ENCODE data around the gene CASK.

CASK gene

GRCh38 chrX:41802958-41803357 lies 120.4 kb downstream of the CASK start:
- Histone ChIP-seq H3K4me3 (ENCODE audit: low read length in 2 of 2) (no peak overlapping the region), H3K36me3 (ENCODE audit: control insufficient read depth in 2 of 2, insufficient read depth in 2 of 2, low read length in 2 of 2) (no peaks in the 10 kb centered on the region), H3K9ac (ENCODE audit: low read depth in 1 of 2, low read length in 2 of 2) (no peak overlapping the region), H3K4me1 (ENCODE audit: control insufficient read depth in 2 of 2, insufficient read depth in 2 of 2, low read length in 2 of 2) (no peaks in the 10 kb centered on the region), H3K9me3 (ENCODE audit: control insufficient read depth in 2 of 2, low read length in 2 of 2) (peaks cover 0 to 2% of the 10 kb centered on the region in 2 donors), H3K27ac (ENCODE audit: low read depth in 2 of 2, low read length in 2 of 2) (no peak overlapping the region), H3K27me3 (ENCODE audit: control insufficient read depth in 2 of 2, insufficient read depth in 2 of 2, low read length in 2 of 2) (no peaks in the 10 kb centered on the region)

GRCh38 chrX:41799661-41800060 lies 123.7 kb downstream of the CASK start:
- Histone ChIP-seq H3K4me3 (ENCODE audit: low read length in 2 of 2) (no peak overlapping the region), H3K27me3 (ENCODE audit: control insufficient read depth in 2 of 2, insufficient read depth in 2 of 2, low read length in 2 of 2) (no peaks in the 10 kb centered on the region), H3K9ac (ENCODE audit: low read depth in 1 of 2, low read length in 2 of 2) (no peak overlapping the region), H3K36me3 (ENCODE audit: control insufficient read depth in 2 of 2, insufficient read depth in 2 of 2, low read length in 2 of 2) (no peaks in the 10 kb centered on the region), H3K27ac (ENCODE audit: low read depth in 2 of 2, low read length in 2 of 2) (no peak overlapping the region), H3K9me3 (ENCODE audit: control insufficient read depth in 2 of 2, low read length in 2 of 2) (peaks cover 0 to 2% of the 10 kb centered on the region in 2 donors), H3K4me1 (ENCODE audit: control insufficient read depth in 2 of 2, insufficient read depth in 2 of 2, low read length in 2 of 2) (peaks cover 2% of the 10 kb centered on the region in 2 donors)

- no peak overlapping the region for H3K27ac ChIP-seq (ENCODE audit: low read depth in 2 of 2, low read length in 2 of 2)
- peaks cover 2% of the 10 kb centered on the region in 2 donors for H3K4me1 ChIP-seq (ENCODE audit: control insufficient read depth in 2 of 2, insufficient read depth in 2 of 2, low read length in 2 of 2)
- no peaks in the 10 kb centered on the region for H3K36me3 ChIP-seq (ENCODE audit: control insufficient read depth in 2 of 2, insufficient read depth in 2 of 2, low read length in 2 of 2)
- no peak overlapping the region for H3K4me3 ChIP-seq (ENCODE audit: low read length in 2 of 2)
- H3K9ac ChIP-seq (ENCODE audit: low read depth in 1 of 2, low read length in 2 of 2): no peak overlapping the region
- H3K27me3 ChIP-seq (ENCODE audit: control insufficient read depth in 2 of 2, insufficient read depth in 2 of 2, low read length in 2 of 2): no peaks in the 10 kb centered on the region
- peaks cover 0 to 2% of the 10 kb centered on the region in 2 donors for H3K9me3 ChIP-seq (ENCODE audit: control insufficient read depth in 2 of 2, low read length in 2 of 2)
These were observed 126.8 kb downstream of the CASK start for GRCh38 chrX:41796577-41796976.

DNA sequence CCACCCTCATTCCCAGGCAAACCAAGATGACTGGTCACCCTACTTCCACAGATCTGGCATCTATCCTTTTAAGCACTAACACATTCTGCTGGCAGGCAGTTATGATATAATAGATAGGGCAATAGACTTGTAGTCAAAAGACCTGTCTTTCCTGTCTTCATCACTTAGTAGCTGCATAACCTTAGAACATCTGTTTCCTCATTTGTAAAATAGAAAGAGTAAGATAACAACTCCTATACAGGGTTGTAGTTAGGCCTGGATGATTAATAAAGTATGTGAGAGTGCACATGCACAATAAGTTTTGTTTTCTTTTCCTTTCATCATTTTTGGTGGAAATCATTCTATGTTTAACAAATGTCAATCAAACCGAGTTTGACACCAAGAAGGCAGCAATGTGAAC lies 127.3 kb downstream of the CASK start:
- Histone ChIP-seq H3K27me3 (ENCODE audit: control insufficient read depth in 2 of 2, insufficient read depth in 2 of 2, low read length in 2 of 2) (no peaks in the 10 kb centered on the region), H3K36me3 (ENCODE audit: control insufficient read depth in 2 of 2, insufficient read depth in 2 of 2, low read length in 2 of 2) (no peaks in the 10 kb centered on the region), H3K9me3 (ENCODE audit: control insufficient read depth in 2 of 2, low read length in 2 of 2) (no peaks in the 10 kb centered on the region), H3K27ac (ENCODE audit: low read depth in 2 of 2, low read length in 2 of 2) (no peak overlapping the region), H3K4me1 (ENCODE audit: control insufficient read depth in 2 of 2, insufficient read depth in 2 of 2, low read length in 2 of 2) (peaks cover 2% of the 10 kb centered on the region in 2 donors), H3K4me3 (ENCODE audit: low read length in 2 of 2) (no peak overlapping the region), H3K9ac (ENCODE audit: low read depth in 1 of 2, low read length in 2 of 2) (no peak overlapping the region)

DNA sequence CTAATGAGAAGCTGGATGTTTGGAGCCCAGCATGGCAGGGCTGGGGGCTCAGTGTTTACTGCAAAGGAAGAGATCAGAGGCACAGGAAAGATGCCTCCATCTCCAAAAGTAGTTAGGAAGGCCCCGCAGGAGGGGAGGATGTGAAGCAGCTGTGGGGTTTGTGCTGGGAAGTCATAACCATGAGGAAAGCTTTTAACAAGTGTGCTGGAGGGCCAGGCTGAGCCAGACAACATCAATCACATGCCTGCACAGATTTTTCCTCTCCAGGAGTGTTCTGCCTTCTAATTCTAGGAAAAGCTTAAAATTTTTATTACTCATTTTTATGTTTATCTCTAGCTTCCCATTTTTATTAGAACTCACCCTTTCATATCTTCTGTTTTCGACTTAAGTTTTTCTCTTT lies 134.0 kb downstream of the CASK start:
- no peak overlapping the region for H3K27ac ChIP-seq (ENCODE audit: low read depth in 2 of 2, low read length in 2 of 2)
- H3K27me3 ChIP-seq (ENCODE audit: control insufficient read depth in 2 of 2, insufficient read depth in 2 of 2, low read length in 2 of 2): no peaks in the 10 kb centered on the region
- no peak overlapping the region for H3K9ac ChIP-seq (ENCODE audit: low read depth in 1 of 2, low read length in 2 of 2)
- no peak overlapping the region for H3K4me3 ChIP-seq (ENCODE audit: low read length in 2 of 2)
- no peaks in the 10 kb centered on the region for H3K36me3 ChIP-seq (ENCODE audit: control insufficient read depth in 2 of 2, insufficient read depth in 2 of 2, low read length in 2 of 2)
- H3K4me1 ChIP-seq (ENCODE audit: control insufficient read depth in 2 of 2, insufficient read depth in 2 of 2, low read length in 2 of 2): no peaks in the 10 kb centered on the region
- no peaks in the 10 kb centered on the region for H3K9me3 ChIP-seq (ENCODE audit: control insufficient read depth in 2 of 2, low read length in 2 of 2)

GRCh38 chrX:41785685-41786084 lies 137.7 kb downstream of the CASK start:
- Histone ChIP-seq H3K9ac (ENCODE audit: low read depth in 1 of 2, low read length in 2 of 2) (no peak overlapping the region), H3K27ac (ENCODE audit: low read depth in 2 of 2, low read length in 2 of 2) (no peak overlapping the region)

GRCh38 chrX:41781500-41781899 lies 141.9 kb downstream of the CASK start:
- no peak overlapping the region for H3K9ac ChIP-seq (ENCODE audit: low read depth in 1 of 2, low read length in 2 of 2)
- H3K4me1 ChIP-seq (ENCODE audit: control insufficient read depth in 2 of 2, insufficient read depth in 2 of 2, low read length in 2 of 2): no peaks in the 10 kb centered on the region
- no peak overlapping the region for H3K4me3 ChIP-seq (ENCODE audit: low read length in 2 of 2)
- no peak overlapping the region for H3K27ac ChIP-seq (ENCODE audit: low read depth in 2 of 2, low read length in 2 of 2)
- H3K9me3 ChIP-seq (ENCODE audit: control insufficient read depth in 2 of 2, low read length in 2 of 2): no peaks in the 10 kb centered on the region
- H3K27me3 ChIP-seq (ENCODE audit: control insufficient read depth in 2 of 2, insufficient read depth in 2 of 2, low read length in 2 of 2): peaks cover 0 to 3% of the 10 kb centered on the region in 2 donors
- no peaks in the 10 kb centered on the region for H3K36me3 ChIP-seq (ENCODE audit: control insufficient read depth in 2 of 2, insufficient read depth in 2 of 2, low read length in 2 of 2)

More at GRCh38 chrX:41785685-41786084, 137.7 kb downstream of the CASK start:
- Histone ChIP-seq H3K9me3 (ENCODE audit: control insufficient read depth in 2 of 2, low read length in 2 of 2) (no peaks in the 10 kb centered on the region), H3K4me3 (ENCODE audit: low read length in 2 of 2) (no peak overlapping the region), H3K4me1 (ENCODE audit: control insufficient read depth in 2 of 2, insufficient read depth in 2 of 2, low read length in 2 of 2) (no peaks in the 10 kb centered on the region), H3K27me3 (ENCODE audit: control insufficient read depth in 2 of 2, insufficient read depth in 2 of 2, low read length in 2 of 2) (no peaks in the 10 kb centered on the region), H3K36me3 (ENCODE audit: control insufficient read depth in 2 of 2, insufficient read depth in 2 of 2, low read length in 2 of 2) (no peaks in the 10 kb centered on the region)

DNA sequence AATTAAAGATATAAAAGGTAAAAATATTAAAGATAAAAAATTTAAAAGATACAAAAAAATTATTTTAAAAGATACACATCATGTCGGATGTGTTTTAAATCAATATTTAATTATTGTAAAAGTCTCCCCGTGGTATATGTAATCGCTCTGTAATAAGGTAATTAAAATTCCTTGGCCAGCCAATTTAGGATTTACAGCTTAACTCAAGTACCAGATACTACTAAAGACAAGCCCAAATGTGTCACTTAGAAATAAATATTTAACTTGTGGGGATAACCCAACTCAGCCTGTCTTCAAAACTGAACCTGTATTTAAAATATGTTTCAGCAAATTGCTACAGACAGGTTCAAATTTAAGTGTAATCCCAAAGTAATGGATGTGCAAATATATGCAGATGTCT lies 143.4 kb downstream of the CASK start:
- no peak overlapping the region for H3K27ac ChIP-seq (ENCODE audit: low read depth in 2 of 2, low read length in 2 of 2)
- no peak overlapping the region for H3K9ac ChIP-seq (ENCODE audit: low read depth in 1 of 2, low read length in 2 of 2)
- H3K4me1 ChIP-seq (ENCODE audit: control insufficient read depth in 2 of 2, insufficient read depth in 2 of 2, low read length in 2 of 2): no peaks in the 10 kb centered on the region
- no peak overlapping the region for H3K4me3 ChIP-seq (ENCODE audit: low read length in 2 of 2)
- no peaks in the 10 kb centered on the region for H3K36me3 ChIP-seq (ENCODE audit: control insufficient read depth in 2 of 2, insufficient read depth in 2 of 2, low read length in 2 of 2)
- peaks cover 0 to 3% of the 10 kb centered on the region in 2 donors for H3K27me3 ChIP-seq (ENCODE audit: control insufficient read depth in 2 of 2, insufficient read depth in 2 of 2, low read length in 2 of 2)
- no peaks in the 10 kb centered on the region for H3K9me3 ChIP-seq (ENCODE audit: control insufficient read depth in 2 of 2, low read length in 2 of 2)

DNA sequence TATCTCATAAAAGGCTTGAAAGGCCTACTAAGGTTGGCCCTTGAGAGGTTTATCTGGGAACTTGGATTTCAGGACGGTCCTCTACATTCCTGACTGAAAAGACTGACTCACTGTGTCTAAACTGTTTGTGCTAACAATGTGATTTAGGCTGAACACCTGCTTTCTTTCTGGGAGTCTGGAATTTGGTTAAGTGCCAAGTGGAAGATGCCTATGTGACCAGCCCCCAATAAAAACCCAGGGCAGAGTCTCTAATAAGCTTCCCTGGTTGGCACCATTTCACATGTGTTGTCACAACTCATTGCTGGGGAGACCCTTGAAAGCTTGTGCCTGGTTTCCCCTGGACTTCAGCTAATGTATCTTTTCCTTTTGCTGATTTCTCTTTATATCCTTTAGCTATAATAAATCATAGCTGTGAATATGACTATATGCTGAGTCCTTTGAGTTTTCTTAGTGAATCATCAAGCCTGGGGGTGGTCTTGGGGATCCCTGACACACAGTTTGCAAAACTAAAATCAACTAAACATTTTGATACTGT lies 144.3 kb downstream of the CASK start:
- H3K4me3 ChIP-seq (ENCODE audit: low read length in 2 of 2): no peak overlapping the region
- H3K36me3 ChIP-seq (ENCODE audit: control insufficient read depth in 2 of 2, insufficient read depth in 2 of 2, low read length in 2 of 2): no peaks in the 10 kb centered on the region
- H3K9me3 ChIP-seq (ENCODE audit: control insufficient read depth in 2 of 2, low read length in 2 of 2): no peaks in the 10 kb centered on the region
- H3K4me1 ChIP-seq (ENCODE audit: control insufficient read depth in 2 of 2, insufficient read depth in 2 of 2, low read length in 2 of 2): no peaks in the 10 kb centered on the region
- H3K9ac ChIP-seq (ENCODE audit: low read depth in 1 of 2, low read length in 2 of 2): no peak overlapping the region
- peaks cover 0 to 3% of the 10 kb centered on the region in 2 donors for H3K27me3 ChIP-seq (ENCODE audit: control insufficient read depth in 2 of 2, insufficient read depth in 2 of 2, low read length in 2 of 2)
- no peak overlapping the region for H3K27ac ChIP-seq (ENCODE audit: low read depth in 2 of 2, low read length in 2 of 2)

GRCh38 chrX:41761702-41762101 lies 161.7 kb downstream of the CASK start:
- Histone ChIP-seq H3K36me3 (ENCODE audit: control insufficient read depth in 2 of 2, insufficient read depth in 2 of 2, low read length in 2 of 2) (no peaks in the 10 kb centered on the region), H3K4me1 (ENCODE audit: control insufficient read depth in 2 of 2, insufficient read depth in 2 of 2, low read length in 2 of 2) (no peaks in the 10 kb centered on the region), H3K27me3 (ENCODE audit: control insufficient read depth in 2 of 2, insufficient read depth in 2 of 2, low read length in 2 of 2) (no peaks in the 10 kb centered on the region), H3K9me3 (ENCODE audit: control insufficient read depth in 2 of 2, low read length in 2 of 2) (no peaks in the 10 kb centered on the region), H3K4me3 (ENCODE audit: low read length in 2 of 2) (no peak overlapping the region), H3K27ac (ENCODE audit: low read depth in 2 of 2, low read length in 2 of 2) (no peak overlapping the region), H3K9ac (ENCODE audit: low read depth in 1 of 2, low read length in 2 of 2) (no peak overlapping the region)

DNA sequence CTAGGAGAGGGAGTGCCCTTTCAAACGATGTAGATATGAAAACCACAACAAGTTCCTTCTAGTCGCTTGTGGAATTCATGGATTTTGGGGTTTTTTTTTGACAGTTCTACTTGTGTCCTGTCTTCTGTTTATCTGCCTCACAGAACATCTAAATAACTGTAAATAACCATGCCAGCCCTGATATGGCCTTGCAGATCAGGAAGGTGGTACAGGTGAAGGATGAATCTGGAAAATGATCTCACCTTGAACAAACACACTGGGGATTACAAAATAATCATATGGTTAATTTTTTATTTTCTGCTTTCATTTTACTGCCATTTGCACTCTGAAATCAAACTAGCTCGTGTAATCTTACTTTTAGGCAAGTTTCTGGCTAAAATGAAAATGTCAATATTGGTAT lies 162.2 kb downstream of the CASK start:
- H3K27ac ChIP-seq (ENCODE audit: low read depth in 2 of 2, low read length in 2 of 2): no peak overlapping the region
- no peaks in the 10 kb centered on the region for H3K27me3 ChIP-seq (ENCODE audit: control insufficient read depth in 2 of 2, insufficient read depth in 2 of 2, low read length in 2 of 2)
- no peaks in the 10 kb centered on the region for H3K9me3 ChIP-seq (ENCODE audit: control insufficient read depth in 2 of 2, low read length in 2 of 2)
- no peaks in the 10 kb centered on the region for H3K4me1 ChIP-seq (ENCODE audit: control insufficient read depth in 2 of 2, insufficient read depth in 2 of 2, low read length in 2 of 2)
- no peak overlapping the region for H3K9ac ChIP-seq (ENCODE audit: low read depth in 1 of 2, low read length in 2 of 2)
- H3K4me3 ChIP-seq (ENCODE audit: low read length in 2 of 2): no peak overlapping the region
- no peaks in the 10 kb centered on the region for H3K36me3 ChIP-seq (ENCODE audit: control insufficient read depth in 2 of 2, insufficient read depth in 2 of 2, low read length in 2 of 2)
